ENCODE results near the gene TRAK1.
A peak's percentile ranks its signal among the peaks of the same experiment; 100 is the strongest.

DNA sequence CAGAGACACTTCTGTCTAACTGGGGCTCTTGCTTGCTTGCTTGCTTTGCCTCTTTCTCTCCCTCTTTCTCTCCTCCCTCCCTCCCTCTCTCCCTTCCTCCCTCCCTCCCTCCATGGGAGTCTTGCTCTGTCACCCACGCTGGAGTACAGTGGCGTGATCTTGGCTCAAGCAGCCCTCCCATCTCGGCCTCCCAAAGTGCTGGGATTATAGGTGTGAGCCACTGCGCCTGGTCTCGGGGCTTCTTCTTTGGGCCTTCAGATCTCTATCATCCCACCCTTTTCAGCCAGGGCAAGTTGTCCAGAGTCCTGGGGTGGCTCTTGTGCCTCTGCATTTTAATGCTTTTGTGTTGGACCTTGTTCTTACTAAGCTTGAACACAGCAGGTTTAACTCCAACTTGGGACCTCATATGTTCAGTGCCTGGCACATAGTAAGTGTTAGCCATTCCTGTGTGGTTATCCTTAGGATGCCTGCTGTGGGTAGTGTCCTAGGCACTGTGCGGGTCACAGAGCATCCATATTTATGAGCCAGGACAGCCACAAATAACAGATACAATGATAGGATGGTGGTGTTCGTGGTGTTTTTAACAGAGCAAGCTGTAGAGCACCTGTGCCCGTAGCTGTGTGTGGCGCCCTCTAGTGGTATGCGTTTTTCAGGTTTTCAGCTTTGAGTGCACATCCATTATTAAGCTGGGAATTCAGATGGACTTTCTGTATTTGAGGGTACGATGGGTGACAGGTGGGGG, 99.7 kb downstream of the TRAK1 start:
- TF ChIP-seq, protein P1, sequence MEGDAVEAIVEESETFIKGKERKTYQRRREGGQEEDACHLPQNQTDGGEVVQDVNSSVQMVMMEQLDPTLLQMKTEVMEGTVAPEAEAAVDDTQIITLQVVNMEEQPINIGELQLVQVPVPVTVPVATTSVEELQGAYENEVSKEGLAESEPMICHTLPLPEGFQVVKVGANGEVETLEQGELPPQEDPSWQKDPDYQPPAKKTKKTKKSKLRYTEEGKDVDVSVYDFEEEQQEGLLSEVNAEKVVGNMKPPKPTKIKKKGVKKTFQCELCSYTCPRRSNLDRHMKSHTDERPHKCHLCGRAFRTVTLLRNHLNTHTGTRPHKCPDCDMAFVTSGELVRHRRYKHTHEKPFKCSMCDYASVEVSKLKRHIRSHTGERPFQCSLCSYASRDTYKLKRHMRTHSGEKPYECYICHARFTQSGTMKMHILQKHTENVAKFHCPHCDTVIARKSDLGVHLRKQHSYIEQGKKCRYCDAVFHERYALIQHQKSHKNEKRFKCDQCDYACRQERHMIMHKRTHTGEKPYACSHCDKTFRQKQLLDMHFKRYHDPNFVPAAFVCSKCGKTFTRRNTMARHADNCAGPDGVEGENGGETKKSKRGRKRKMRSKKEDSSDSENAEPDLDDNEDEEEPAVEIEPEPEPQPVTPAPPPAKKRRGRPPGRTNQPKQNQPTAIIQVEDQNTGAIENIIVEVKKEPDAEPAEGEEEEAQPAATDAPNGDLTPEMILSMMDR (IDR thresholded peaks at IDR 0.05; ENCODE audit: insufficient read depth, low read length) = peak; percentile 61
- TF ChIP-seq POLR2AphosphoS5 (IDR thresholded peaks at IDR 0.05; ENCODE audit: low read depth) (no peak), SPI1 (IDR thresholded peaks at IDR 0.05; ENCODE audit: borderline replicate concordance, low read depth) (no peak)
- TF ChIP-seq, protein P2, sequence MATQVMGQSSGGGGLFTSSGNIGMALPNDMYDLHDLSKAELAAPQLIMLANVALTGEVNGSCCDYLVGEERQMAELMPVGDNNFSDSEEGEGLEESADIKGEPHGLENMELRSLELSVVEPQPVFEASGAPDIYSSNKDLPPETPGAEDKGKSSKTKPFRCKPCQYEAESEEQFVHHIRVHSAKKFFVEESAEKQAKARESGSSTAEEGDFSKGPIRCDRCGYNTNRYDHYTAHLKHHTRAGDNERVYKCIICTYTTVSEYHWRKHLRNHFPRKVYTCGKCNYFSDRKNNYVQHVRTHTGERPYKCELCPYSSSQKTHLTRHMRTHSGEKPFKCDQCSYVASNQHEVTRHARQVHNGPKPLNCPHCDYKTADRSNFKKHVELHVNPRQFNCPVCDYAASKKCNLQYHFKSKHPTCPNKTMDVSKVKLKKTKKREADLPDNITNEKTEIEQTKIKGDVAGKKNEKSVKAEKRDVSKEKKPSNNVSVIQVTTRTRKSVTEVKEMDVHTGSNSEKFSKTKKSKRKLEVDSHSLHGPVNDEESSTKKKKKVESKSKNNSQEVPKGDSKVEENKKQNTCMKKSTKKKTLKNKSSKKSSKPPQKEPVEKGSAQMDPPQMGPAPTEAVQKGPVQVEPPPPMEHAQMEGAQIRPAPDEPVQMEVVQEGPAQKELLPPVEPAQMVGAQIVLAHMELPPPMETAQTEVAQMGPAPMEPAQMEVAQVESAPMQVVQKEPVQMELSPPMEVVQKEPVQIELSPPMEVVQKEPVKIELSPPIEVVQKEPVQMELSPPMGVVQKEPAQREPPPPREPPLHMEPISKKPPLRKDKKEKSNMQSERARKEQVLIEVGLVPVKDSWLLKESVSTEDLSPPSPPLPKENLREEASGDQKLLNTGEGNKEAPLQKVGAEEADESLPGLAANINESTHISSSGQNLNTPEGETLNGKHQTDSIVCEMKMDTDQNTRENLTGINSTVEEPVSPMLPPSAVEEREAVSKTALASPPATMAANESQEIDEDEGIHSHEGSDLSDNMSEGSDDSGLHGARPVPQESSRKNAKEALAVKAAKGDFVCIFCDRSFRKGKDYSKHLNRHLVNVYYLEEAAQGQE (IDR thresholded peaks at IDR 0.05; ENCODE audit: insufficient replicate concordance, low read depth) = no peak
